GM18520 (cell line): ENCODE data around the gene DOC2A.
"Not testable (repeated sequence)": the region's sequence is repeated elsewhere in the genome, so short reads cannot be mapped to it uniquely, and the experiment has no call there.

Experiments used
- ATAC-seq: cut with Tn5 transposase; IDR thresholded peaks from one replicate; pipeline ENCODE4 v1.9.1; 2021; ENCODE audit not compliant: unreplicated experiment

The DOC2A gene

DNA sequence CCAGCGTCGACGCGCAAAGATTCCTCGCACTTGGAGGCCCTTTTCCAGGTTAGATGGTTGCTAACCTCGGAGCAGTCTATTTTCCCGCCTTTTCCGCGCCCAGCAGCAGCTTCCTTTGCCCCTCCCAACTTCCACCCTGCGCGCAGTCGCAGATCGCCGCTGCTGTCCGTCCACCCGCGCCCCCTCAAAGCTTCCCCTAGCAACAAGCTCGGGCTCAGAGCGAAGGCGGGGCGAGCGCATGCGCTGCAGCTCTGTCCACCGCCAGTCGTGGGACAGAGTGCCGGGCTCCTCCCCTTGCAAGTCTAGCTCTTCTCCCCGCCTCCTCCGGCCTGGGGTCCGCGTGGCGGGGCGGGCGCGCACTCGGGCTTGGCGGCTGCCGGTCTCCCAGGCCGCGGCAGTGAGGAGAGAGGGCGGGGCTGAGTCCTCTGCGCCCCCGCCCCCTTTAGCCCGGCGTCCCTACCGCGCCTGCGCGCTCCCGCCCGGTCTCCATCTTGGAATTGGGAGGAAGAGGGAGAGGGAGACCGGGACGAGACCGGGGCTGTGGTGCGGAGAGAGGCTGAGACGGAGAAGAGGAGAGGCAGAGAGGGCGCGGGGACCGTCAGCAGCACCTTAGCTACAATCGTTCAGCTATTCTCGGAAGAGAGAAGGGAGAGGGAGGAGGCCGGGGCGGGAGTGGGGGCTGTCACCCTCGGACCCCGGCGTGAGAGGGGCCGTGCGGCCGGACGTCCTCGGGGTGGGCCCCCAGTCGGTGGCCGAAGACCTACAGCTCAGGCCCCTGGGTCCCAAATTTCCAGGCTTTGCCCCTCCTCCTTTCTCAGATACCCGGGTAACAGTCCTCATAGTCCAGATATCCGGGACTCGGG, 37.2 kb downstream of the DOC2A start, which contains the start of gene TAOK2:
TAOK2 (plus strand) TSS at position 485 of the 863 bp plus-strand sequence. CDS start 3,905 bp downstream, outside the sequence.
- peak; percentile 88 for ATAC-seq

DNA sequence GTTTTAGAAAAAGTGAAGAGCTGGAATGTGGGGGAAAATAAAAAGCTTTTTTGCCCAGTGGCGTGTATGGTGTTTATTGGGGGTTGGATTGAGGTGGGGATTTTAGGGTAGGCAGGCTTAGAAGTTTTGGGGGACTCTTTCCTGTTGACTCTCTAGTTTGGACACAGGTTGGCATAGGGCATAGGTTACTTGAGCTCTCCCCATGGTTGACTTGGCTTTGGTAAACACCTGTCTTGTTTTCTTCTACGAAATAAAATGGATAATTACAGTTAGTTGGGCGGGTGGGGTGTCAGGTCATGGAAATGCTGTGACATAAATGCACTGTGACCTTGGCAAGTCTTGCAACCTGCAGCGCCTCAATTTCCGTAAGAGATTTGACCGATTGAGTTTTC, 37.8 kb downstream of the DOC2A start:
- no peak for ATAC-seq

GRCh38 chr16:29972500-29972899, 38.3 kb downstream of the DOC2A start:
- ATAC-seq, result no peak

- no peak for ATAC-seq
Observed at GRCh38 chr16:29971304-29971703, 39.5 kb downstream of the DOC2A start.

DNA sequence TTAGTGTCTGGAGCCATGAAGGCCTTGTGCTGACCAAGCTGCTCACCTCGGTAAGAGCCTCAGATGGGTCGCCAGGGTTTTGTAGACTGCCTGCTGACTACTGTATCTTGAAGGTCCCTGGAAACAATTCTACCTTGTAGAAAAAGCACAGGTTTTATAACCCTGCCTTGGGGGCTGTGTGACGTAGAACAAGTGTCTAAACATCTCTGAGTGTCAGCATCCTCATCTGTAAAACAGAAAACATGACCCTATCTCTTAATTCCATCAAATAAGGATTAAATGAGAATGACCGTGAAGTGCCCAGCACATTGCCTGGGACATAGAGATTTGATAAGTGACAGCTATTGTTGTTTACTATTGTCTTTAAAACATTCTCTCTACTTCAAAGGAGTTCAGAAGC, 42.6 kb downstream of the DOC2A start:
- ATAC-seq, result no peak

DNA sequence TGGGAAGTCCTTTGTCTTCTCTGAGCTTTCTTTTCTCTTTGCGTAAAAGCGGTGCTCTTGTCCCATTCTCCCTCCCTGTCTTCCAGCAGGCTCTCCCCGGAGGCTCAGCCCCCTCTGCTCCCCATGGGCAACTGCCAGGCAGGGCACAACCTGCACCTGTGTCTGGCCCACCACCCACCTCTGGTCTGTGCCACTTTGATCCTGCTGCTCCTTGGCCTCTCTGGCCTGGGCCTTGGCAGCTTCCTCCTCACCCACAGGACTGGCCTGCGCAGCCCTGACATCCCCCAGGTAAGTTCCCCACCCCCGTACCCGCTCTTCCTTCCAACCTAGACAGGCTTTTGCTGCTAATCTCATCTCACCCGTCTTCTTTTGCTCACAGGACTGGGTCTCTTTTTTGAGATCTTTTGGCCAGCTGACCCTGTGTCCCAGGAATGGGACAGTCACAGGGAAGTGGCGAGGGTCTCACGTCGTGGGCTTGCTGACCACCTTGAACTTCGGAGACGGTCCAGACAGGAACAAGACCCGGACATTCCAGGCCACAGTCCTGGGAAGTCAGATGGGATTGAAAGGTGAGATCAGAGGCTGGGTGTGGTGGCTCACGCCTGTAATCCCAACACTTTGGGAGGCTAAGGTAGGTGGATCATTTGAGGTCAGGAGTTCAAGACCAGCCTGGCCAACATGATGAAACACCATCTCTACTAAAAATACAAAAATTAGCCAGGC, 47.6 kb downstream of the DOC2A start:
- ATAC-seq, result no peak

DNA sequence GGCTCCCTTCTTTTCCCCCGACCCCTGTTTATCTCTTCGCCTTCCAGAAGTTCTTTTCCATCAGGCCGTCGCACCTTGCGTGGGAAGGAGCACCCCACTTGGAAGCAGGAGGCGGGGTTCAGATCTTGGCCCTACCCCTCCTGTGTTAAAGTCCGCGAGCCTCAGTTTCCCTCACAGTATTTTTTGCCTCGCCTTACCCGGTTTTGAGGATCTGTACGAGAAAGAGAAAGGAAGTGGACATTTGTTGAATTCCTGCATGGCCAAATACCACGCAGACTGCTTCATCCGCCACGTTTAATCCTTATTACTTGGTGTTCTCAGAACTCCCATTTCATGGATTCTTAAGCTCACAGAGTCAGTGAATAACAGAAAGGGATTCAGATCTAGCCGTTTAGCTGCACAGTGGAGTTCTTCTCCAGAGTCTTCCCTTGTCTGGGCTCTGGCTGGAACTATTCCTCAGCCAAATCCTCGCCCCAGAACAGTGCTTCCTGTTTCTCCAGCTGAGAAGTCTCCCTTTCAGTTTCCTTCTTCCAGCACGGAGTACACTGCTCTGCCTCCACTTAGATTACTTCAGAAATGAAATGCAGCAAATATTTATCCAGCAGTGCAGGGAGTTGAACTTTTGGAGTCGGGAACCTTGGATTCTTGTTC, 48.4 kb downstream of the DOC2A start:
- ATAC-seq, result no peak

- ATAC-seq, result peak; percentile 82
Observed at GRCh38 chr16:29961479-29962343, 49.1 kb downstream of the DOC2A start, which contains the start of gene TMEM219. TMEM219 (plus strand) TSS chr16:29962079; CDS start chr16:29963144, 1,065 bp downstream.

GRCh38 chr16:29961127-29961478, 49.7 kb downstream of the DOC2A start:
- no peak for ATAC-seq

DNA sequence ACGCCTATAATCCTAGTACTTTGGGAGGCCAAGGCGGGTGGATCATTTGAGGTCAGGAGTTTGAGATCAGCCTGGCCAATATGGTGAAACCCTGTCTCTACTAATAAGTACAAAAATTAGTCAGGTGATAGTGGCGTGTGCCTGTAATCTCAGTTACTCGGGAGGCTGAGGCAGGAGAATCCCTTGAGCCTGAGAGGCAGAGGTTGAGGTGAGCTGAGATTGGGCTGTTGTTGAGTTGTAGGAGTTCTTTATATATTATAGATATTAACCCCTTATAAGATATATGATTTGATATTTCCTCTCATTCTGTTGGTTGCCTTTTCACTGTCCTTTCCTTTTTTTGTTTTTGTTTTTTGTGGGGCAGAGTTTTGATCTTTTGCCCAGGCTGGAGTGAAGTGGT, 51.0 kb downstream of the DOC2A start:
- not testable (repeated sequence) for ATAC-seq

DNA sequence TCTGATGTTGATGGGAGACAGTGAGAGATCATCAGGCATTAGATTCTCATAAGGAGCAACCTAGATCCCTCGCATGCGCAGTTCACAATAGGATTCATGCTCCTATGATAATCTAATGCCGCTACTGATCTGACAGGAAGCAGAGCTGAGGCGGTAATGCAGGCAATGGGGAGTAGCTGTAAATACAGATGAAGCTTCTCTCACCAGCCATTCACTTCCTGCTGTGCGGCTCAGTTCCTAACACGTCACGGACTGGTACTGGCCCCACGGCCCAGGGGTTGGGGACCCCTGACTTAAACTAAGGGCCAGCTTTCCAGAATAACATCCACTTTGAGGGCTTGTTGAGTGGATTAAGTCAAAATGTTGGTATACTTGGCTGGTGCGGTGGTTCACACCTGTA, 51.5 kb downstream of the DOC2A start:
- ATAC-seq, result no peak

DNA sequence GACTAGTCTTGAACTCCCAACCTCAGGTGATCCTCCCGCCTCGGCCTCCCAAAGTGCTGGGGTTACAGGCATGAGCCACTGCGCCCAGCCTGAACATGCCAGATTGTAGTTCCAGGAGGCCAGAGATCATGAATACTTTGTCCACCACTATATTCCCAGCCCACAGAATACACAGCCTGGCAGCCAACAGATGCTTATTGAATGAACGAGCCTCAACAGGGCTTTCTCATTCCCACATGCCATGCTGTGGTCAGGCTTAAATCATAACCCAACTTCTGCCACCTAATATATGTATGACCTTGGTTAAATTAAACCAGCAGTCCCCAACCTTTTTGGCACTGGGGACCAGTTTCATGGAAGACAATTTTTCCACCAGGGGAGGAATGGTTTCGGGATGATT, 52.1 kb downstream of the DOC2A start:
- ATAC-seq, result no peak
